GM21529 (cell line): ENCODE measurements around the gene RBAK.
"Not testable (repeated sequence)": the region's sequence is repeated elsewhere in the genome, so short reads cannot be mapped to it uniquely, and the experiment has no call there.

ENCODE experiments used
- ATAC-seq: cut with Tn5 transposase; IDR thresholded peaks from one replicate; pipeline ENCODE4 v1.9.1; 2021; ENCODE audit not compliant: unreplicated experiment

The RBAK gene

DNA sequence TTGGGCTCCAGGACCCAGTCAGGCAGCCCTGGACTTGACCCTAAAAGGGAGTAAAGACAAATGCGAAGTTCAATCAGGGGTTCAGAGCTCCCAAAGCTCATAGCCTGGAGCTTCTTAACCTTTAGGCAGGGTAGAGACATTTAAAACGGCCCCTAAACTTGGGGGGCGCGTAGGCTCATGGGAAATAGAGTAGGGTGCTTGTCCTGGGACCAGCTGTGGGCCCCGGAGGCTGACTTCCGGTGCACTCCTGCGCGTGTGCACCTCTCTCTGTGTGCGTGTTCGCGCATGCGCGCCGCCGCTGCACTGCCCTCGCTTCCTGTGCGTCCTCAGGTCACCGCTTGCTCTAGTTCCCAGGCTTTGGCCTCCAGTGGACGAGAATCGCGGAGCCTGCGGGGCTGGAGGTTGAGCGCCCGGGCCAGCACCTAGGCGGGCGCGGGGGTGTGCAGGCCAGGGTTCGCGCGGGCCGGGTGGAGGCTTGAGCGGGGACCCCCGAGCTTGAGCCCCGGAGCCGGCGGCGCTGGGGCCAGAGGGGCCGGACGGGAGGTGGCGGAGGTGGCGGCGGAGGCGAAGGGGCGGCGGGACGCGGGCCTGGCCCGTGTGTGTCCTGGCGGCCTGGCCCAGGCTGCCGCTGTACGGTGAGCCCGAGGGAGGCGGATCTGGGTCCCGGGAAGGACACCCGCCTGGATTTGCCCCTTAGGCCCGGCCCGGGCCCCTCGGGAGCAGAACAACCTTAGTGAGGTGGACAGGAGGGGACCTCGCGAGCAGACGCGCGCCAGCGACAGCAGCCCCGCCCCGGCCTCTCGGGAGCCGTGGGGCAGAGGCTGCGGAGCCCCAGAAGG lies at the start of gene RBAK:
TSS of gene RBAK (plus strand) at position 303 of the 839 bp plus-strand sequence. CDS start 2,217 bp downstream, outside the sequence.
- peak; percentile 99 for ATAC-seq

DNA sequence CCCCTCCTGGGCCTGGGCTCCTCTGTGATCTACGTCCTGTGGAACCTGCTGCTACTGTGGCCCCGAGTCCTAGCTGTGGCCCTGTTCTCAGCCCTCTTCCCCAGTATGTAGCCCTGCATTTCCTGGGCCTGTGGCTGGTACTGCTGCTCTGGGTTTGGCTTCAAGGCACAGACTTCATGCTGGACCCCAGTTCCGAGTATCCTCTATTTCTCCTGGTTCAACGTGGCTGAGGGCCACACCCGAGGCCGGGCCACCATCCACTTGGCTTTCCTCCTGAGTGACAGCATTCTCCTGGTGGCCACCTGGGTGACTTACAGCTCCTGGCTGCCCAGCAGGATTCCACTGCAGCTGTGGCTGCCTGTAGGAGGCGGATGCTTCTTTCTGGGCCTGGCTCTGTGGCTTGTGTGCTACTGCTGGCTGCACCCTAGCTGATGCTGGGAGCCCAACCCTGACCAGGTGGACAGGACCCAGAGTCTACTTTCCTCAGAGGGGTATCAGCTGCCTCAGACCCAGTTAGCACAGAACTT lies 48.9 kb upstream of the RBAK start:
- no peak for ATAC-seq

DNA sequence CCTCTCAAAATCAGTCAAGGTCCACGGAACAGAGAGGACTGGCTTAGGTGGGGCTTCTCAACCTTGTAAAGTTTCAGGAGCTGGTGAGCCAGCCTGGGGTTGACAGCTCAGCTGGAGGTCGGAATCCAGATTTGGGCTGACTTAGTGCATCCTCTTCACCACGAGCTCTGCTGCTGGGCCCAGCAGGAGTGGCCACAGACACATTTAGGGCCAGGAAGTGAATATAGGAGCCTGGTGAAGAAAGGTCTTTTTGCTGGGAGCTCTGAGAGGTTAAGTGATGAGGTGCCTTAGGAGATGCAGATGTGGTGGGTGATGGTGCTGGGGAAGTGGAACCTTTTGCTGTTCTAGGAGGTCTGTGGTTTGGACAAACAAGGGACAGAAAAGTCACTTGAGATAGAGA lies 47.4 kb upstream of the RBAK start:
- ATAC-seq: no peak

DNA sequence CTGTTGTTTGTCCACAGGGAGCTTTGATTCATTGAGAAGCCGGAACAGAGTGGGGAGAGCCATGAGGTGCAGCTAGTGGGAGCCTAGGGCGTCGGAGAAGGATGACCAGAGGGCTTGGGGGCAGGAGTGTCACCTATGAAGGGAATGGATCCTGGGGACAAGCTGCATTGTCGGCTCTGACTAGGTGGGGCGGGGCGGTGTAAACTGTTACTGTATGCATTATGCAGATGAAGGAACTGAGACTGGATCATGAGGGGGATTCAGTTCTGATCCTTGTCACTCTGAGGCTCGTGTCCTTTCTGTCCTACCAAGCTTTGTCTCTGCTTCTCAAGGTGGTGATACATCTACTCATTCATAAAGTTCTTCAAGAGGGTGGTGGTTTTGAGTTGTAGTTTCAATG lies 46.8 kb upstream of the RBAK start:
- no peak for ATAC-seq

DNA sequence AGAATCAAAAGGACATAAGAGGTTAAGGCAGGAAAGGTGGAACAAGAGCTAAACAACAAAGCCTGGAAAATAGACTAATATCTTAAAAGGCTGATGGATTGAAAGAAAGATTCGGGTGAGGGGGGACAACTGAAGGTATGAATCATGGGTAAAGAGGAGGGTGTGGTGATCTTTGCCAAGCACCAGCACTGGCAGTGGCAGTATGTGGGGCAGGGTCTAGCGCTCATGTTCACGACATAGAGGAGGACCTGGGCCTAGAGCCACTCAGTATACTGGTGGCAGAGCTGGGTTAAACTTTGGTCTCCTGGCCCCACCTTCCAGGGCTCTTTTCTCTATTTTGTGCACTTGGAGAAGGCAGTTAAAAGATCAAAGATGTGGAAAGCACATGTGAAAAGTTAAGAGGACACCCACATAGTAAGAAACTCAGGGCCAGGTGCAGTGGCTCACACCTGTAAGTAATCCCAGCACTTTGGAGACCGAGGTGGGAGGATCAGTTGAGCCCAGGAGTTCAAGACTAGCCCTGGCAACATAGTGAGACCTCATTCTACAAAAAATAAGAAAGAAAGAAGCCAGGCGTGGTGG lies 46.2 kb upstream of the RBAK start:
- no peak for ATAC-seq

DNA sequence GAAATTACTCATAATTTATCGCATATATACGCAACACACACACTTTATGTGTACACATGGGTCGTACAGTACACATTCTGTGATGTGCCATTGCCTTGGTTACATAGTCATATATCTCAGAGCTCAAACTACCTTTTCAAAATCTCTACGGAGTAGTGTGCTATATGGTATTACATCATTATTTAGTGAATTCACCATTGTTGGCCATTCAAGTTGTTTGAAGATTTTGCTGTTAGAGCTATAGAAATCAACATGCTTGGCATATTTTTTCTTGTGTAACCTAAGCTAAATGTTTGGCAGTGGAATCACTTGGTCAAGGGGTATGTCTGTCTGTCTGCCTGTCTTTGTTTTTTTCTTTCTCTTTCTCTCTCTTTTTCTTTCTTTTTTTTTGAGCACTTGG lies 44.7 kb upstream of the RBAK start:
- no peak for ATAC-seq

DNA sequence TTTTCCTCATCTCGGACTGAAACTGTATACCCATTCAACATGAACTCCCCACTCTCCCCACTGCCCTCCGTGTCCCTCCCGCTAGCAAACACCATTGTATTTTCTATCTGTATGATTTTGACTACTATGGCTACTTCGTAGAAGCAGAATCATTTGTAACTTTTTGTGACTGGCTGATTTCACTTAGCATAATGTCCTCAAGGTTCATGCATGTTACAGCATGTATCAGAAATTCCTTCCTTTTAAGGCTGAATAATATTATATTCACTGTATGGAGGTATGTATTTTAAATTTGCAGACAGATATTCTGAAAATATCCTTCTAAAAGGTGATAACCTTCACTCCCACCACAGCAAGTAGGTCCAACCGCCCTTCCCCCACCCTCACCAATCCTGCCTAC lies 43.7 kb upstream of the RBAK start:
- no peak for ATAC-seq

DNA sequence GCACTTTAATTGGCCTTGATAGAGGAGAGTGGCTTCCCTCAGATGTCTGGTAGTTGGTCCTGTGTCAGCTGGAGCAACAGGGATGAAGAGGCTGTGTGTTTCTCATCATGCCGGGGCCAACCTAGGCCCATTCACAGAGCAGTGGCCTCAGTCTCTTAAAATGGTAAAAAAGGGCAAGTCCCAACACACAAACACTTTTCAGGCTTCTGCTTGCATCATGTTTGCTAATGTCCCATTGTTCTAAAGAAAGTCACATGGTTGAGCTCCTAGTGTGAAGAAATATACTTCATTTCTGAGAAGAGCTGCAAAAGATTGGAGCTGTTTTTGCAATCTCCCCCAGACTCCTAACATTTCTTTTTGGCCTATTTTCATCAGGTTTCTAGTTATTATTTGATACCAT lies 40.6 kb upstream of the RBAK start:
- ATAC-seq: no peak

DNA sequence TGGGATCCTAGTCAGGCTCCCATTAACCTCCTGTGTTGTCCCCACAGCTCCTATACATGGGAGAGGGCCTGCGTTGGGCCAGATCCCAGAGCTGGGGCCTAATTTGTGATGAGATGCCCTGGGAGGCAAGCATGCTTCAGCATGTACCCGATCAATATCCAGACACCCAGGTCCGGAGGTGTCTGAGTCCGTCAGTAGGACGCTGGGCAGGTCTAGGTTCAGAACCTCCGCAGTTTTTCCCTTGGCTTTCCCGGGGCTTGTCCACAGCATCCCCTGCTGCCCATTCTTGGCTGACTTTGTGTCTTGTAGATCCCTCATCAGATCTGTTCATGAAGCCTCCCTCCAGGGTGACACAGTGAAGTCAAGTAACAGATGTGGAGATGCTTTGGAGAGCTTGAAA lies 32.7 kb upstream of the RBAK start:
- no peak for ATAC-seq

DNA sequence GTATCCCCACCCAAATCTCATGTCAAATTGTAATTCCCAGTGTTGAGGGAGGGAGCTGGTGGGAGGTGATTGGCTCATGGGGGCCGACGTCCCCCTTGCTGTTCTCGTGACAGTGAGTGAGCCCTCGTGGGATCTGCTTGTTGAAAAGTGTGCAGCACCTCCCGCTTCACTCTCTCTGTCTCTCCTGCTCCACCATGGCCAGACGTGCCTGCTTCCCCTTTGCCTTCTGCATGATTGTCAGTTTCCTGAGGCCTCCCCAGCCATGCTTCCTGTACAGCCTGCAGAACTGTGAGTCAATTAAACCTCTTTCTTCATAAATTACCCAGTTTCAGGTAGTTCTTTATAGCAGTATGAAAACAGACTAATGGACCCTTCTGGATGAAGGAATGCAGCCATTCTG lies 29.7 kb upstream of the RBAK start:
- not testable (repeated sequence) for ATAC-seq

DNA sequence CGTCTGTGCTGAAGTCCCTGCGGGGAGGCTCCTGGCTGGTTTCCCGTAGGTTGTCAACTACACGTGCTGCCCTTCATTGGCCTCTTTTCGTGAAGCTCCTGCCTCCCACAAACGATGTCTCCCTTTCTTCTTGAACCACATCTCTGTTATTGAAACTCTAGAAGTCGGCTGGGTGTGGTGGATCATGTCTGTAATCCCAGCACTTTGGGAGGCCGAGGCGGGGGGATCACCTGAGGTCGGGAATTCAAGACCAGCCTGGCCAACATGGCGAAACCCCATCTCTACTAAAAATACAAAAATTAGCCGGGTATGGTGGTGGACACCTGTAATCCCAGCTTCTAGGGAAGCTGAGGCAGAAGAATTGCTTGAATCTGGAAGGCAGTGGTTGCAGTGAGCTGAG lies 28.0 kb upstream of the RBAK start:
- not testable (repeated sequence) for ATAC-seq

DNA sequence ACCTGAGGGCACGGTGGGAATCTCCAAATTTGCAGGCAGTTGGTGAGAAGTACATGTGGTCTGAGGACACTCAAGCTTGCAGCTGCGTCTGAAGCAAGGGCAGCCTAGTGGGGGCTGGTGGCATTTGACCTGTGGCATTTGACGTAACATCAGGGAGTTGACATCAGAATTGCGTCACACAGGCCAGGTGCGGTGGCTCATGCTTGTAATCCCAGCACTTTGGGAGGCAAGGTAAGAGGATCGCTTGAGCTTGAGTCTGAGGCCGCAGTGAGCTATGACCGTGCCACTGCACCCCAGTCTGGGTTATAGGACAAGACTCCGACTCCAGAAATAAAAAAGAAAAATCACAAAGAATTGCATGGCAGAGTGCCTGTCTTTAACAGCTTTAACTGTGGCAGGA lies 25.6 kb upstream of the RBAK start:
- no peak for ATAC-seq

DNA sequence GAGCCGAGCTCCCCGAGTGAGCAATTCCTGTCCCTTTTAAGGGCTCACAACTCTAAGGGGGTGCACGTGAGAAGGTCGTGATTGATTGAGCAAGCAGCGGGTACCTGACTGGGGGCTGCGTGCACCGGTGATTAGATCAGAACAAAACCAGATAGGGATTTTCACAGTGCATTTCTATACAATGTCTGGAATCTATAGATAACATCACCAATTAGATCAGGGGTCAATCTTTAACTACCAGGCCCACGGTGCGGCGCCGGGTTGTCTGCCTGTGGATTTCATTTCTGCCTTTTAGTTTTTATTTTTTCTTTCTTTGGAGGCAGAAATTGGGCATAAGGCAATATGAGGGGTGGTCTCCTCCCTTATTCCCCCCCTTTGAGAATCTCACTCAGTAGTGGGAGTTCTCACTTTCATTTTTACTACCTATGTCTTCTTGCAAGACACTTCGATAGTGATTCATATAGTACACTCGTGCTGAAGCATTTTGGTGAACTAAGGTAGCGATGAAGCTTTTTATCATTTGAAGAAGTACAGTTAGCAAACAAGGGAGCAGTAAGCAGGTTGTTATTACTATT lies 24.6 kb upstream of the RBAK start:
- not testable (repeated sequence) for ATAC-seq

DNA sequence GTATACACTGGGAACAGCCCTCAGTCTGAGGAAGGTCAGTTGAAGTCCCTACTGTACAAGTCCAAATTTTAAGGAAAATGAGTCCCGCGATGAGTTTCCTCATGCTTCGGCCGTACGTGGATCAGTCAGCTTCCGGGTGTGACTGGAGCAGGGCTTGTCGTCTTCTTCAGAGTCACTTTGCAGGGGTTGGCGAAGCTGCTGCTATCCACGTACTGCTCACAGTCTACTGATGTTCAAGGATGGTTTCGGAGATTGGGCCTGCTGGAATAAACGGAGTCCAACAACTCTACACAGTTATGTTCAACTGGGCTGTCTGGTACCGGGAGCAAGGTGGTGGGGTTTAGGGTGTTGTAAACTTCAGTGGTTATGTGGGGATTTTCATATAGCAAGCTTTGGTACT lies 22.0 kb upstream of the RBAK start:
- ATAC-seq: not testable (repeated sequence)

DNA sequence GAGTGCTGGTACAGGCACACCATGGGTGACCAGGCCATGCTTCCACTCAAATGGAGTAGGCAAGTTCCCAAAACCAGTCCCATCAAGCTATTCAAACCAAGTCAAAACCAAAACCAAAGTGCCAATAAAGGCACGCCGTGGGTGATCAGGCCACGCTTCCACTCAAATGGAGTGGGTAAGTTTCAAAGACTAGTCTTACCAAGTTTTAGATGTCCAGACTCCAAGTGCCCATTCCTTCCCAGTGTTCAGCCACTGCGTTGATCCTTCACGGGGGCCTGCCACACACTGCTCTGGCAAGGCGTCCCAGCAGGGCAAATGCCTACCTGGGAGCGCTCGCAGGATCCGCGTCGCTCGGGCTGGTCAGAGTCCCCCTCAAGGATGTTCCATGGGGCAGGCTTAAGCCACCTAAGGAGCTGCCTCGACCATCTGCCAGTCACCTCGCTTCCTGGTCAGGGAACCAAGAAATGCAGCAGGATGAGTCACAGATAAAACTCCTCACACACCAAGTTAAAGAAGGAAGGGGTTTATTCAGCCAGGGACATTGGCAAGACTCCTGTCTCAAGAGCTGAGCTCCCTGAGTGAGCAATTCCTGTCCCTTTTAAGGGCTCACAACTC lies 17.8 kb upstream of the RBAK start:
- not testable (repeated sequence) for ATAC-seq

DNA sequence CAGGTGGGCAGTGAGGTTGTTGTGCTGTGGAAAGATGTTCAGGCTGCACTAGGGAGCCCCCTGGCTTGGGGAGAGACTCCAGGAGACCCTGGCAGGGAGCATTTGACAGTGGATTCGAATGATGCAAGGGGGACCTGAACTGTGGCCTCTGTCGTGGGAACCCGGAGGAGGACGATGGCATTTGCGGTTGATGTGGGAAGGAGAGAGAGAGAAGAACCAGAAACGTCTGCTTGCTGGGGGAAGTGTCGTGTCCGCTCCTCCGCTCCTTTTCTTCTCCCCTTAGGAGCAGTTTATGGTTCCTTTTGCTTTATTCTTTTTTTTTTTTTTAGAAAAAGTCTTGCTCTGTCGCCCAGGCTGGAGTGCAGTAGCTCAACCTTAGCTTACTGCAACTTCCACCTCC lies 12.5 kb upstream of the RBAK start:
- ATAC-seq: not testable (repeated sequence)

DNA sequence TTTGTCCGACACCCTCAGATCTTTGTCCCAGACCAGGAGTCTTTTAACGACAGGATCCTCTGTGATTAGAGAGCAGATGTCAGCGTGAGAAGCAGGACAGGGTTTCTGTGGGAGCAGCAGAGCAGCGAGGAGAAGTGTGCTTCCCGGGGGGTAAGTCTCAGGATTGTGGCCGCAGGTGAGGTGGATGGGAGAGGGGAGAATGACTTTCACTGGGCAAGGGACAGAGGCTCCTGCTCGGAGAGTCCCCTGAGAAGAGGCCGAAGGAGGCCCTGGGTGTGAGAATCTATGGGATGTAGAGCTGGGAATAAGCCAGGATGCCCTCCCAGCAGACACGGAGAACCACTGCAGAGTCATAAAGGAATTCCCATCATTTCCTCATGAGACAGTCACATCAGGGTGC lies 10.4 kb upstream of the RBAK start:
- no peak for ATAC-seq

DNA sequence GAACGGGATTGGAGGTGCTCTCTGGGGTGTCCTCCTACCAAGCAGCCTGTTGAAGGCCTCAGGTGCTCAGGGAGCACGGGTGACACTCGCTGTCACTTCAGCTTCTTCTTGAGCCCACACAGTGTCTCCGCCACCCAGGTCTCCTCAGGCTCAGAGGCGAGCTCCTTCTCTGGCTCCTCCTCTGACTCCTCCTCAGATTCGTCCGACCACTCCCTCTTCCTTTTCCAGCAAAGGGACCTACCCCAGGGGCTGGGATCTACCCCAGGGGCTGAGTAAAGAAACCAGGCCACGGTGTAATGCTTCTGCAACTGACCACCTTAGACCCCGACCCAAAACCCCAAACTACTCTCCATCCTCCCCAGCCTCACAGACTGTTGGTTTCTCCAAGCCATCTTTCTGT lies 9.2 kb upstream of the RBAK start:
- no peak for ATAC-seq

DNA sequence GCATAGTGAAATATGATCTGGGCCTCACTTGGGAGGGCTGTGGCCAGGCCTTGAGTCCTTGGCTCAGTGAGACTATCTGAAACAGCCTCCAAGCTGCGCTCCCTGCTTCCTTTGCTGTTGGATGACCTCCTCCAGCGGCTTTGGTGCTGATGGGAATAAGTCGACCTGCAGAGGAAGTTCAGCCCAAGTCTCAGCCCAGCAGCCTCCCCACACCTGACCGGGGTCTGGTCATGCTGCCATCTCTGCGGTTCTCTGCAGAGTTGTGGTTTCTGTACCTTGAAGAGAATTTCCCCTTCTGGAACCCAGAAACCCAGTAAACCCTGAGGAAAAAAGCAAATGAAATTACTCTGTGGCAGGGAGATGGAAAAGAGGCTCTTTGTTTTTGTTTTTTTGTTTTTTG lies 4.6 kb upstream of the RBAK start:
- no peak for ATAC-seq

DNA sequence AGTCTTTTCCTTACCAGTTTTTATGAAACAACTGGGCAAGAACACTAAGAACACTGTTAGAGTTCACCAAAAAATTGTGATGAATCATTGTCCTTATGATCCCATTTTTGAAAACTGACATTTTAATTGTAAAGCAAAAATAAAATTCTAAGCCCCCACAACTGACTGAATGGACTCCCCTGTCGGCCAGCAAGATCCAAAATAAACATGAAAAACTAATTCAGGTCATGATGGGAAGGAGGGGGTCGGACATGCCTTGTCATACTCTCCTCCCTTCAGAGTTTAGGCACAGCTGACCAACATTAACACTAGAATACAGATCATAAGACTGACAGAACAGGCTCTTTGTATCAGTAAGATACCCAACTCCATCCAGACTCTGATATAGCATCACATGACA lies 2.0 kb upstream of the RBAK start:
- ATAC-seq: no peak

DNA sequence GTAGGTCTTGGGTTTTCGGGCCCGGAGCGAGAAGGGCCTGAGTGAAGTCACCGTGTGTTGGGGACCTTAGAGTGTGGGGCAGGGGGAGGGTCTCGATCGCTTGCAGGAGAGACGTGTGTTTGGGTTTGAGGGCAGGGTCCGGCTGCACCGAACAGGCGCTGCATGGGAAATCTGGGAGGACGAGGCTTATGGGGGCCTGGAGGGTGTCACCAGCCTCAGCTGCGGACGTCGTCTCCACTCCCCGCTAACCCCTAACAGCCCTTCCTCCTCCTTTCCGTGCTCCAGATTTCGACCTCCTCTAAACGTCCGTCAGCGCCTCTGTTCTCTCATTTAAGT lies 705 bp downstream of the RBAK start:
- ATAC-seq: not testable (repeated sequence)

DNA sequence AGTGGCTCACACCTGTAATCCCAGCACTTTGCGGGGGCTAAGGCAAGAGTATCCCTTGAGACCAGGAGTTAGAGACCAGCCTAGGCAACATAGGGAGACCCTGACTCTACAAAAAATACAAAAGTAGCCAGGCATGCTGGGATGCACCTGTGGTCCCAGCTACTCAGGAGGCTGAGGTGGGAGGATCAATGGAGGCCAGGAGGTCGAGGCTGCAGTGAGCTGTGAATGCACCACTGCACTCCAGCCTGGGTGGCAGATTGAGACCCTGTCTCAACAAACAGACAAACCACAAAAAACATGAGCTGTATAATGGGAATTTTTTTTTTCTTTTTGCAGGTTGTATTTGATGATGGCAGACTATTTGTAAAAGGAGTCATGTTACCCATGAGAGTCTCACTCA lies 1.5 kb downstream of the RBAK start:
- ATAC-seq: not testable (repeated sequence)
